Stimulated activated naive B cell treated with anti-CD40 and anti-IgM and Interleukin-4, amounts not matched to agents 10 μg/mL and 1 μg/mL and 100 μg/mL, for 72 hours (primary cell): Measurements from ENCODE around the gene IFITM5.

Source experiments
- ATAC-seq, 2 donors: fragments of 150-1000 bp; cut with Tn5 transposase; replicated peaks; 2 replicates each; pipeline ENCODE4 v1.10.0; 2021; ENCODE audit warnings: moderate library complexity in 1 of 2
- DNase-seq: peaks from one replicate; pipeline ENCODE4 v3.0.0; 2021
- H3K27ac Mint-ChIP-seq: one replicate; pipeline ENCODE4 v1.8.0; 2022; ENCODE audit warnings: mild to moderate bottlenecking, mixed read lengths
- H3K27me3 Mint-ChIP-seq, 2 donors: one replicate each; pipeline ENCODE4 v1.8.0; 2022; ENCODE audit warnings: mixed read lengths in 2 of 2
- H3K36me3 Mint-ChIP-seq, 2 donors: one replicate each; pipeline ENCODE4 v1.8.0; 2022; ENCODE audit warnings: mixed read lengths in 2 of 2, mild to moderate bottlenecking in 1 of 2
- H3K4me1 Mint-ChIP-seq, 2 donors: one replicate each; pipeline ENCODE4 v1.8.0; 2022; ENCODE audit warnings: mixed read lengths in 2 of 2, mild to moderate bottlenecking in 1 of 2
- H3K4me3 Mint-ChIP-seq, 2 donors: one replicate each; pipeline ENCODE4 v1.8.0; 2022; ENCODE audit warnings: mild to moderate bottlenecking in 2 of 2, mixed read lengths in 2 of 2, moderate library complexity in 1 of 2
- H3K9me3 Mint-ChIP-seq, 2 donors: one replicate each; pipeline ENCODE4 v1.8.0; 2022; ENCODE audit warnings: mixed read lengths in 2 of 2, mild to moderate bottlenecking in 1 of 2

IFITM5 gene

GRCh38 chr11:281486-282161, 17.7 kb downstream of the IFITM5 start:
- DNase-seq (no peak), ATAC-seq (no peak)
- H3K27me3 Mint-ChIP-seq = peaks cover 34 to 65% of the 10 kb centered on the region in 2 donors
- H3K4me3 Mint-ChIP-seq = peak overlapping the region; percentile 54 to 62
- peaks cover 0 to 4% of the 10 kb centered on the region in 2 donors for H3K9me3 Mint-ChIP-seq
- H3K4me1 Mint-ChIP-seq = peaks cover 23 to 40% of the 10 kb centered on the region in 2 donors
- H3K27ac Mint-ChIP-seq = peak overlapping the region; percentile 73
- H3K36me3 Mint-ChIP-seq = peaks cover 0 to 8% of the 10 kb centered on the region in 2 donors

- H3K36me3 Mint-ChIP-seq = peaks cover 0 to 10% of the 10 kb centered on the region in 2 donors
- H3K4me1 Mint-ChIP-seq = peaks cover 23 to 40% of the 10 kb centered on the region in 2 donors
- peaks cover 34 to 62% of the 10 kb centered on the region in 2 donors for H3K27me3 Mint-ChIP-seq
- peak overlapping the region; percentile 73 for H3K27ac Mint-ChIP-seq
- H3K4me3 Mint-ChIP-seq = peak overlapping the region; percentile 54 to 62
- ATAC-seq (peak; percentile 49 to 61), DNase-seq (no peak)
- peaks cover 0 to 6% of the 10 kb centered on the region in 2 donors for H3K9me3 Mint-ChIP-seq
These were observed 18.4 kb downstream of the IFITM5 start for GRCh38 chr11:280706-281485.

- Mint-ChIP-seq H3K4me1 (peaks cover 23 to 42% of the 10 kb centered on the region in 2 donors), H3K4me3 (peak overlapping the region; percentile 75 to 81), H3K9me3 (peaks cover 0 to 6% of the 10 kb centered on the region in 2 donors), H3K27ac (peak overlapping the region; percentile 65), H3K27me3 (peaks cover 34 to 54% of the 10 kb centered on the region in 2 donors), H3K36me3 (peaks cover 0 to 10% of the 10 kb centered on the region in 2 donors)
- peak; percentile 66 to 73 for ATAC-seq
- DNase-seq = no peak
These were observed 19.2 kb downstream of the IFITM5 start for GRCh38 chr11:279966-280705.

- peaks cover 0 to 10% of the 10 kb centered on the region in 2 donors for H3K36me3 Mint-ChIP-seq
- H3K4me1 Mint-ChIP-seq = peaks cover 23 to 47% of the 10 kb centered on the region in 2 donors
- no peak overlapping the region for H3K27ac Mint-ChIP-seq
- peaks cover 34 to 47% of the 10 kb centered on the region in 2 donors for H3K27me3 Mint-ChIP-seq
- H3K9me3 Mint-ChIP-seq = peaks cover 0 to 6% of the 10 kb centered on the region in 2 donors
- peak overlapping the region in 1 of 2 donors; percentile 81 for H3K4me3 Mint-ChIP-seq
- DNase-seq (no peak), ATAC-seq (peak in 1 of 2 donors; percentile 44)
These were observed 20.0 kb downstream of the IFITM5 start for GRCh38 chr11:279040-279965.

GRCh38 chr11:278001-278951, 21.1 kb downstream of the IFITM5 start, which contains the start of gene NLRP6:
TSS of gene NLRP6 (plus strand) at chr11:278407. CDS start at chr11:278570, 163 bp downstream.
- ATAC-seq (no peak), DNase-seq (no peak)
- H3K27ac Mint-ChIP-seq = peak within 1 kb of the TSS; percentile 87
- peak within 1 kb of the TSS; percentile 67 to 76 for H3K4me3 Mint-ChIP-seq
- H3K4me1 Mint-ChIP-seq = peaks cover 23 to 47% of the 10 kb centered on the region in 2 donors
- H3K36me3 Mint-ChIP-seq = peaks cover 0 to 10% of the 10 kb centered on the region in 2 donors
- H3K27me3 Mint-ChIP-seq = peaks cover 28 to 38% of the 10 kb centered on the region in 2 donors
- peaks cover 0 to 6% of the 10 kb centered on the region in 2 donors for H3K9me3 Mint-ChIP-seq

- Mint-ChIP-seq H3K27ac (no peak overlapping the region), H3K9me3 (peaks cover 0 to 6% of the 10 kb centered on the region in 2 donors)
These were observed 23.1 kb downstream of the IFITM5 start for GRCh38 chr11:276219-276618.

GRCh38 chr11:272931-273198, 26.5 kb downstream of the IFITM5 start:
- no peak for ATAC-seq
- Mint-ChIP-seq H3K27me3 (no peaks in the 10 kb centered on the region), H3K4me1 (peaks cover 25 to 50% of the 10 kb centered on the region in 2 donors), H3K9me3 (peaks cover 0 to 6% of the 10 kb centered on the region in 2 donors), H3K27ac (no peak overlapping the region), H3K36me3 (peaks cover 2 to 9% of the 10 kb centered on the region in 2 donors), H3K4me3 (no peak overlapping the region)
- DNase-seq = no peak

More at GRCh38 chr11:276219-276618, 23.1 kb downstream of the IFITM5 start:
- Mint-ChIP-seq H3K36me3 (peaks cover 0 to 10% of the 10 kb centered on the region in 2 donors), H3K4me3 (no peak overlapping the region), H3K4me1 (peaks cover 18 to 41% of the 10 kb centered on the region in 2 donors), H3K27me3 (peaks cover 10 to 17% of the 10 kb centered on the region in 2 donors)
- no peak for ATAC-seq
- no peak for DNase-seq

GRCh38 chr11:272195-272930, 27.0 kb downstream of the IFITM5 start:
- no peak for DNase-seq
- Mint-ChIP-seq H3K4me1 (peaks cover 23 to 50% of the 10 kb centered on the region in 2 donors), H3K36me3 (peaks cover 2 to 5% of the 10 kb centered on the region in 2 donors)

GRCh38 chr11:271319-271715, 28.0 kb downstream of the IFITM5 start:
- peaks cover 24 to 58% of the 10 kb centered on the region in 2 donors for H3K4me1 Mint-ChIP-seq
- H3K27ac Mint-ChIP-seq = no peak overlapping the region
- H3K4me3 Mint-ChIP-seq = no peak overlapping the region
- no peaks in the 10 kb centered on the region for H3K27me3 Mint-ChIP-seq
- ATAC-seq (no peak), DNase-seq (no peak)
- peaks cover 0 to 2% of the 10 kb centered on the region in 2 donors for H3K36me3 Mint-ChIP-seq
- H3K9me3 Mint-ChIP-seq = peaks cover 0 to 2% of the 10 kb centered on the region in 2 donors

More at GRCh38 chr11:272195-272930, 27.0 kb downstream of the IFITM5 start:
- Mint-ChIP-seq H3K27me3 (no peaks in the 10 kb centered on the region), H3K4me3 (no peak overlapping the region), H3K9me3 (peaks cover 0 to 6% of the 10 kb centered on the region in 2 donors), H3K27ac (no peak overlapping the region)
- no peak for ATAC-seq

GRCh38 chr11:270451-271318, 28.6 kb downstream of the IFITM5 start:
- Mint-ChIP-seq H3K27ac (peak overlapping the region; percentile 97), H3K9me3 (peaks cover 0 to 2% of the 10 kb centered on the region in 2 donors), H3K4me1 (peaks cover 24 to 58% of the 10 kb centered on the region in 2 donors), H3K27me3 (no peaks in the 10 kb centered on the region), H3K36me3 (peaks cover 0 to 2% of the 10 kb centered on the region in 2 donors), H3K4me3 (no peak overlapping the region)
- DNase-seq (no peak), ATAC-seq (no peak)
